ENCODE measurements around the gene ITPR1. TPM values are rescaled to one million over a fixed set of nuclear protein-coding genes. Genes with fewer than 3 reads are reported as not detected.

The ITPR1 gene
- total and polyA plus RNA-seq, 10 of the 15 experiments (the other 5 are each of a cell fraction or from before 2014, with no cell fraction given) = 12.2 to 239 (median 28.4) TPM

DNA sequence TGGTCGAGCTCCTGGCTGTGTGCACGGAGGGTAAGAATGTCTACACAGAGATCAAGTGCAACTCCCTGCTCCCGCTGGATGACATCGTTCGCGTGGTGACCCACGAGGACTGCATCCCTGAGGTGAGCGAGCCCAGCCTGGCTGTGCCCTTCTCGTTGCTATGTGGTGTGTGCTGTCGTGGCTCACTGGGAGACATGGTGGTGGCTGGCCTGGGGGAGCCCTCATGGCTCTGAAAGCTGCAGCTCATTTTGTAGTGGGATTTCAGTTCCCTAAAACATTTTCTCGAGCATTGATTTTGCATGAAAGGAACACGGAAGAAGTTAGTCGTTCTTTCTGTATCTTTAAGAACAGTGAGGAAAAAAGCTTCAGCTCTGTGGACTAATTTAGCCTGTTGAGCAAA, 200.5 kb downstream of the ITPR1 start (continued):
- TF ChIP-seq RFX5 (IDR thresholded peaks at IDR 0.05; ENCODE audit: low read depth, low read length) = peak; percentile 17; the same call in 1 of the 2 replicates

DNA sequence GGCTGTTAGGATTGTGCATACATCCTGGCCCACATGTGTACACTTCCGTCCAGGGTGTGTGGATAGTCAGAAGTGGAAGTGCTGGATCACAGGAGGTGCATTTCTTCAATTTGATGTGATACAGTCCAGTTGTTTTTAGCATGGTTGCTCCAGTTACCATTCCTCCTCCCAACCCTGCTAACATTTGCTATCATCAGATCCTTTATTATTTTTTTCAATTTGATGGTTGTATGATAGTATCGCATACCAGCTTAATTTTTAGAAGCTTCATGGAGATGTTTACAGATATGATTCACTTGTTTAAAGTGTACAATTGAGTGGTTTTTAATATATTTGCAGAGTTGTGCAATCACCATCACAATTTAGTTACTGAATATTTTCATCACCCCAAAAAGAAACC, 202.7 kb downstream of the ITPR1 start:
- Histone ChIP-seq H2AFZ (ENCODE audit: control insufficient read depth, low read depth, low read length) (no peak overlapping the region), H3K27ac (ENCODE audit: control insufficient read depth, insufficient read depth) (no peak overlapping the region), H3K36me3 (ENCODE audit: control insufficient read depth in 2 of 2, insufficient read depth in 2 of 2, low read length in 1 of 2) (peaks cover 3 to 8% of the 10 kb centered on the region in 2 experiments; a peak in 3 of 4 replicates), H3K9ac (ENCODE audit: control insufficient read depth, insufficient read depth, low read length) (no peak overlapping the region), H3K4me1 (ENCODE audit: control insufficient read depth, insufficient read depth, low read length) (peaks cover 10% of the 10 kb centered on the region), H3K4me2 (ENCODE audit: control insufficient read depth, insufficient read depth) (no peak overlapping the region), H3K9me3 (replicated peaks; ENCODE audit: control insufficient read depth, insufficient read depth, low read length) (no peaks in the 10 kb centered on the region), H3K27me3 (replicated peaks in 1 of 2; ENCODE audit: control insufficient read depth in 2 of 2, insufficient read depth in 2 of 2, low read length in 1 of 2) (no peaks in the 10 kb centered on the region), H3K4me3 (no peak overlapping the region), H4K20me1 (ENCODE audit: control insufficient read depth, insufficient read depth) (no peaks in the 10 kb centered on the region), H3K79me2 (ENCODE audit: control insufficient read depth, insufficient read depth, low read length) (no peaks in the 10 kb centered on the region)
- 94% methylated on average over 2 of the region's 2 CpGs for WGBS (ENCODE audit: insufficient coverage, insufficient replicate concordance, low lambda C conversion rate, missing lambda C conversion rate)
- RAD21 ChIA-PET (ENCODE audit: unreplicated experiment) = no interaction called here
- FAIRE-seq = no peak
- intact Hi-C loops (cut with micrococcal nuclease; ENCODE audit: unreplicated experiment) (no loop called here), in situ Hi-C loops (cut with MboI) (no loop called here)
- SMC1A ChIA-PET (ENCODE audit: uncharacterized antibody, unreplicated experiment) = interaction anchor here (0.8 to 1.1 kb wide), 2 partner anchors 11 to 292 kb away, joined by 3 to 7 read pairs; no protein-coding TSS in a partner anchor
- no peak for ATAC-seq
- no TSS peak for BruUV-seq (replicated peaks)
- CTCF ChIA-PET = no interaction called here
- no peak for DNase-seq (ENCODE audit: low read depth, low spot score)
- POLR2A ChIA-PET = no interaction called here
- no peak for TF ChIP-seq RBBP5 (conservative IDR thresholded peaks at IDR 0.05)
- TF ChIP-seq RELA (IDR thresholded peaks at IDR 0.05; ENCODE audit: borderline replicate concordance, partially characterized antibody) = no peak
- no peak for TF ChIP-seq TCF12 (IDR thresholded peaks at IDR 0.05; ENCODE audit: low read depth, low read length)
- no peak for TF ChIP-seq CREB1 (IDR thresholded peaks at IDR 0.05; ENCODE audit: low read depth)
- TF ChIP-seq, protein P1, sequence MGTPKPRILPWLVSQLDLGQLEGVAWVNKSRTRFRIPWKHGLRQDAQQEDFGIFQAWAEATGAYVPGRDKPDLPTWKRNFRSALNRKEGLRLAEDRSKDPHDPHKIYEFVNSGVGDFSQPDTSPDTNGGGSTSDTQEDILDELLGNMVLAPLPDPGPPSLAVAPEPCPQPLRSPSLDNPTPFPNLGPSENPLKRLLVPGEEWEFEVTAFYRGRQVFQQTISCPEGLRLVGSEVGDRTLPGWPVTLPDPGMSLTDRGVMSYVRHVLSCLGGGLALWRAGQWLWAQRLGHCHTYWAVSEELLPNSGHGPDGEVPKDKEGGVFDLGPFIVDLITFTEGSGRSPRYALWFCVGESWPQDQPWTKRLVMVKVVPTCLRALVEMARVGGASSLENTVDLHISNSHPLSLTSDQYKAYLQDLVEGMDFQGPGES (IDR thresholded peaks at IDR 0.05) = no peak
- TF ChIP-seq, protein P2, sequence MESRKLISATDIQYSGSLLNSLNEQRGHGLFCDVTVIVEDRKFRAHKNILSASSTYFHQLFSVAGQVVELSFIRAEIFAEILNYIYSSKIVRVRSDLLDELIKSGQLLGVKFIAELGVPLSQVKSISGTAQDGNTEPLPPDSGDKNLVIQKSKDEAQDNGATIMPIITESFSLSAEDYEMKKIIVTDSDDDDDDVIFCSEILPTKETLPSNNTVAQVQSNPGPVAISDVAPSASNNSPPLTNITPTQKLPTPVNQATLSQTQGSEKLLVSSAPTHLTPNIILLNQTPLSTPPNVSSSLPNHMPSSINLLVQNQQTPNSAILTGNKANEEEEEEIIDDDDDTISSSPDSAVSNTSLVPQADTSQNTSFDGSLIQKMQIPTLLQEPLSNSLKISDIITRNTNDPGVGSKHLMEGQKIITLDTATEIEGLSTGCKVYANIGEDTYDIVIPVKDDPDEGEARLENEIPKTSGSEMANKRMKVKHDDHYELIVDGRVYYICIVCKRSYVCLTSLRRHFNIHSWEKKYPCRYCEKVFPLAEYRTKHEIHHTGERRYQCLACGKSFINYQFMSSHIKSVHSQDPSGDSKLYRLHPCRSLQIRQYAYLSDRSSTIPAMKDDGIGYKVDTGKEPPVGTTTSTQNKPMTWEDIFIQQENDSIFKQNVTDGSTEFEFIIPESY (IDR thresholded peaks at IDR 0.05) = no peak
- TF ChIP-seq, protein P3, sequence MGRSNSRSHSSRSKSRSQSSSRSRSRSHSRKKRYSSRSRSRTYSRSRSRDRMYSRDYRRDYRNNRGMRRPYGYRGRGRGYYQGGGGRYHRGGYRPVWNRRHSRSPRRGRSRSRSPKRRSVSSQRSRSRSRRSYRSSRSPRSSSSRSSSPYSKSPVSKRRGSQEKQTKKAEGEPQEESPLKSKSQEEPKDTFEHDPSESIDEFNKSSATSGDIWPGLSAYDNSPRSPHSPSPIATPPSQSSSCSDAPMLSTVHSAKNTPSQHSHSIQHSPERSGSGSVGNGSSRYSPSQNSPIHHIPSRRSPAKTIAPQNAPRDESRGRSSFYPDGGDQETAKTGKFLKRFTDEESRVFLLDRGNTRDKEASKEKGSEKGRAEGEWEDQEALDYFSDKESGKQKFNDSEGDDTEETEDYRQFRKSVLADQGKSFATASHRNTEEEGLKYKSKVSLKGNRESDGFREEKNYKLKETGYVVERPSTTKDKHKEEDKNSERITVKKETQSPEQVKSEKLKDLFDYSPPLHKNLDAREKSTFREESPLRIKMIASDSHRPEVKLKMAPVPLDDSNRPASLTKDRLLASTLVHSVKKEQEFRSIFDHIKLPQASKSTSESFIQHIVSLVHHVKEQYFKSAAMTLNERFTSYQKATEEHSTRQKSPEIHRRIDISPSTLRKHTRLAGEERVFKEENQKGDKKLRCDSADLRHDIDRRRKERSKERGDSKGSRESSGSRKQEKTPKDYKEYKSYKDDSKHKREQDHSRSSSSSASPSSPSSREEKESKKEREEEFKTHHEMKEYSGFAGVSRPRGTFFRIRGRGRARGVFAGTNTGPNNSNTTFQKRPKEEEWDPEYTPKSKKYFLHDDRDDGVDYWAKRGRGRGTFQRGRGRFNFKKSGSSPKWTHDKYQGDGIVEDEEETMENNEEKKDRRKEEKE (IDR thresholded peaks at IDR 0.05) = no peak
- TF ChIP-seq, protein P4, sequence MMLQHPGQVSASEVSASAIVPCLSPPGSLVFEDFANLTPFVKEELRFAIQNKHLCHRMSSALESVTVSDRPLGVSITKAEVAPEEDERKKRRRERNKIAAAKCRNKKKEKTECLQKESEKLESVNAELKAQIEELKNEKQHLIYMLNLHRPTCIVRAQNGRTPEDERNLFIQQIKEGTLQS (IDR thresholded peaks at IDR 0.05; ENCODE audit: borderline replicate concordance, extremely low read depth, low read depth, low read length) = no peak
- no peak for TF ChIP-seq SRF (IDR thresholded peaks at IDR 0.05; ENCODE audit: low read depth in 2 of 2, low read length in 2 of 2)
- TF ChIP-seq RCOR1 (conservative IDR thresholded peaks at IDR 0.05; ENCODE audit: low read depth, low read length) = no peak
- TF ChIP-seq YY1 (IDR thresholded peaks at IDR 0.05; ENCODE audit: low read depth, low read length) = no peak
- TF ChIP-seq MEF2B (IDR thresholded peaks at IDR 0.05; ENCODE audit: partially characterized antibody, poor library complexity, severe bottlenecking) = no peak
- TF ChIP-seq BACH1 (IDR thresholded peaks at IDR 0.05; ENCODE audit: borderline replicate concordance) = no peak
- TF ChIP-seq, protein P5, sequence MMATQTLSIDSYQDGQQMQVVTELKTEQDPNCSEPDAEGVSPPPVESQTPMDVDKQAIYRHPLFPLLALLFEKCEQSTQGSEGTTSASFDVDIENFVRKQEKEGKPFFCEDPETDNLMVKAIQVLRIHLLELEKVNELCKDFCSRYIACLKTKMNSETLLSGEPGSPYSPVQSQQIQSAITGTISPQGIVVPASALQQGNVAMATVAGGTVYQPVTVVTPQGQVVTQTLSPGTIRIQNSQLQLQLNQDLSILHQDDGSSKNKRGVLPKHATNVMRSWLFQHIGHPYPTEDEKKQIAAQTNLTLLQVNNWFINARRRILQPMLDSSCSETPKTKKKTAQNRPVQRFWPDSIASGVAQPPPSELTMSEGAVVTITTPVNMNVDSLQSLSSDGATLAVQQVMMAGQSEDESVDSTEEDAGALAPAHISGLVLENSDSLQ (IDR thresholded peaks at IDR 0.05) = no peak
- no peak for TF ChIP-seq ASH2L (IDR thresholded peaks at IDR 0.05; ENCODE audit: borderline replicate concordance, low read depth)
- no peak for TF ChIP-seq SMARCA5 (IDR thresholded peaks at IDR 0.05)

Data from GM12878 (cell line).